IPS-15b (cell line): Measurements from ENCODE around the gene TRIO.

Experiments used
- H3K27me3 ChIP-seq: one replicate; pipeline ENCODE4 v1.6.1; 2013; ENCODE audit warnings: low read length; ENCODE audit not compliant: control insufficient read depth, insufficient read depth
- H3K36me3 ChIP-seq: one replicate; pipeline ENCODE4 v1.6.1; 2013; ENCODE audit warnings: low read length; ENCODE audit not compliant: control insufficient read depth, insufficient read depth
- H3K4me1 ChIP-seq: one replicate; pipeline ENCODE4 v1.6.1; 2013; ENCODE audit warnings: mild to moderate bottlenecking, low read length; ENCODE audit not compliant: control insufficient read depth, insufficient read depth
- H3K4me3 ChIP-seq: one replicate; pipeline ENCODE4 v1.5.1; 2013; ENCODE audit warnings: low read depth, low read length
- H3K9ac ChIP-seq: one replicate; pipeline ENCODE4 v1.6.1; 2013; ENCODE audit warnings: low read depth, mild to moderate bottlenecking, low read length
- H3K9me3 ChIP-seq: one replicate; pipeline ENCODE4 v1.6.1; 2013; ENCODE audit warnings: mild to moderate bottlenecking, low read length; ENCODE audit not compliant: control insufficient read depth, insufficient read depth

TRIO gene

DNA sequence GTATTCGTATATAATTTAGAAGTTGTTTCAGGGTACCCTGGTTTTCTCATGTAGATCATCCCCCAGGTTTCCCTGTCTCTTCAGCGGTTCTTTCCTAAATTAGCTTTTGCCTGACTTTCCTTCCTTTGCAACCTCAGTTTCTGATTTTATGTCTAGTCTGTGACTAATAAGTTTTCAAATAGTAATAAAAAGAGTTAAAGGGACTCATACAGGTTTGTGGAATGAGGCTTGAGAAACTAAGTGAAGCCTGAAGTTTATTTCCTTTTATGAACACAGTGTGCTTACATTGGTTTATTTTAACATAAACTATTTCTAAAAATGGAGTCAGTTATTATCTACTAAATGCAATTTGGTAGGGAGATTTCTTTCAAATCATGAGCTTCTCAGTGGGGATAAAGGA, 96.8 kb downstream of the TRIO start:
- Histone ChIP-seq H3K9ac (peak overlapping the region; percentile 18), H3K27me3 (no peaks in the 10 kb centered on the region), H3K36me3 (no peaks in the 10 kb centered on the region), H3K9me3 (no peaks in the 10 kb centered on the region), H3K4me1 (peaks cover 34% of the 10 kb centered on the region), H3K4me3 (no peak overlapping the region)

DNA sequence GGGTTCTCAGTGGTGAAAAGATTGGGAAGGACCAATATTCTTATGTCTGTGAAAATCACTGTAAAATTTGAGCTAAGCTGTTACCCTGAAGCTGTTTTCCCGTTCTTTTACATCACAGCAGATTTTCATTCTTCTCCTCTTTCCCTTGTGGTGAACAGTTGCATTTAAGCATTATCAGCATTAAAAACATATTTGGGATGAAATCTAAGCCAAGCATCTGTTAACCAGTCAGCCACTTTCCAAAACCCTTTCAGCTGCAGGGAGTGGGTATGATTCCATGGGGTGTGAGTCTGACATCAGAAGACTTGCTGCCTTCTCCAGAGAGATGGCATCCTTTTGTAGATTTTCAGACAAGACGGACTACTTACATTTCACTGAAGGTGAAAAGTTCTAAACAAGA, 97.2 kb downstream of the TRIO start:
- H3K27me3 ChIP-seq, result no peaks in the 10 kb centered on the region
- peaks cover 34% of the 10 kb centered on the region for H3K4me1 ChIP-seq
- H3K36me3 ChIP-seq, result no peaks in the 10 kb centered on the region
- H3K4me3 ChIP-seq, result no peak overlapping the region
- H3K9ac ChIP-seq, result no peak overlapping the region
- no peaks in the 10 kb centered on the region for H3K9me3 ChIP-seq

DNA sequence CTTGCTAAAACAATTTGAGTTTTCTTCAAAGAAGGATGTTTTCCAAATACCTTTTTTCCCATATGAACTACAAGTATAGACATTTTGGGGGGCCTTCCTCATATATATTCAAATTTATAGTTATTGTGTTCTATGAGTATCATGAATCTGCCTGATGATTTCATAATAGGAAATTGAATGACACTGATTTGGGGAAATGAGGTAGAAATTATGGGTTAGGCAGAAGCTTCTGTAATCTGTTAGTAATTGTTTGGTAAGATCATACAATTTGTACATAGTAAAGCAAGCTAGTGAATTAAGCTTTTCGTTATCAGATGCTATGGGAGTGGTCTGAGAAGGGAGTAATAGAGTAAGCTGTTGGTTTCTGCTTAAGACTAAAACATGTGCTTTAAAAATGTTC, 98.0 kb downstream of the TRIO start:
- Histone ChIP-seq H3K9ac (no peak overlapping the region), H3K4me1 (peaks cover 36% of the 10 kb centered on the region), H3K9me3 (no peaks in the 10 kb centered on the region), H3K27me3 (no peaks in the 10 kb centered on the region), H3K36me3 (no peaks in the 10 kb centered on the region), H3K4me3 (no peak overlapping the region)

DNA sequence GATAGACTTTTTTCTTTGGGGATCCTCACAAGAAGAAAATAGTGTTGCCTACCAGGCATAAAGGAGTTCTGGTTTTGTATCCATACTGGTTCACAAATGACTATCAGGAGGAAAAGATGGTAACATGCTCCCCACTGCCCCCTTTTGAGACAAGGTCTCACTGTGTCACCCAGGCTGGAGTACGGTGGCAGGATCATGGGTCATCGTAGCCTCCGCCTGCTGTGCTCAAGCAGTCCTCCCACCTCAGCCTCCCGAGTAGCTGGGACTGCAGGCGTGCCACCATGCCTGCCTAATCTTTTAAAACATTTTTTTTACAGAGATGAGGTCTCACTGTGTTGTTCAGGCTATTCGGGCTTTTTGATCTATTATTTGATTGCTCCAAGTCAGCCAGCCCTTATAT, 99.3 kb downstream of the TRIO start:
- H3K4me1 ChIP-seq, result peaks cover 40% of the 10 kb centered on the region
- no peaks in the 10 kb centered on the region for H3K36me3 ChIP-seq
- H3K9me3 ChIP-seq, result no peaks in the 10 kb centered on the region
- H3K9ac ChIP-seq, result no peak overlapping the region
- H3K27me3 ChIP-seq, result no peaks in the 10 kb centered on the region
- no peak overlapping the region for H3K4me3 ChIP-seq

DNA sequence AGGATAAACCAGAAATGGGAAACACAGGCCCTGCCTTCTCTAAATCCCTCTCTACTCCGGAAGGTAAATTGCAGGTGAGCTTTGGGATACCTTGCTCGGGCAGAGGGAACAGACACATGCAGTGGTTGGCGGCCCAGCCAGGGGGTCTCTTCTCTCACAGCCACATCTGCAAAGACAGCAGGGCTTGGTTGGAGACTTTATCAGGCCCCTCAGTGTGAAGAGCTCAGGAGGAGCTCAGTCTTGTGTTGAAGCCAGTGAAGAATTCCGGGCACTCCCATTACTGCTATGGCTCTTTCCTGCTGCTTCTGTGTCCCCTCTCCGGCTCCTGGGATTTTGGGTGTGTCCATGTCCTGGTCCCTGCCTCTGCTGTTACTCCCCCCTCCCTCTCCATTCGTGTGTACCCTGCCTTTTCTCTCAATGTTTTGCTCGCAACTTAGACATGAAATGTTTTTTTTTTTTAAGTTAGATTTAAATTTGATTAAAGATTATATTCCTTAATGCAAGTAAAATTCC, 99.8 kb downstream of the TRIO start:
- H3K27me3 ChIP-seq, result no peaks in the 10 kb centered on the region
- H3K9me3 ChIP-seq, result no peaks in the 10 kb centered on the region
- no peak overlapping the region for H3K4me3 ChIP-seq
- peaks cover 35% of the 10 kb centered on the region for H3K4me1 ChIP-seq
- no peak overlapping the region for H3K9ac ChIP-seq
- H3K36me3 ChIP-seq, result no peaks in the 10 kb centered on the region

DNA sequence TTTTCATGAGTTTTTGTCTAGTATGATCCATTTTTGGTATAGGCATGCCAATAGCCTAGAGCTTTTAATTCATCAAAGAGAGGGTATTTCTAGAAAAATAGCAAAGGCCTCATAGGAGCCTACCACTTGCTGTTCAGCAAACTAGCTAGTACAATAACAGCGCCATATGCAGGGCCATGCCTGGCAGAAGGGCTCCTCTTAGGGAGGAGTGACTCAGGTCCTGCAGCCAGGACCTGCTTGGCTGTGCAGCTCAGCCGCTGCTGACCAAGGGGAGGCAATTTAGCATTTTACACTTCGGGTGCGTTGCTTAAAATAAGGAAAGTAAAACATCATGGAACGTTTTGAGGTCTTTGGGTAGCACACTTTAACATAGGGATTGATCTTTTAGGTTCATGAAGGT, 100.6 kb downstream of the TRIO start:
- H3K27me3 ChIP-seq, result no peaks in the 10 kb centered on the region
- no peaks in the 10 kb centered on the region for H3K9me3 ChIP-seq
- no peaks in the 10 kb centered on the region for H3K36me3 ChIP-seq
- H3K9ac ChIP-seq, result no peak overlapping the region
- no peak overlapping the region for H3K4me3 ChIP-seq
- H3K4me1 ChIP-seq, result peaks cover 30% of the 10 kb centered on the region

DNA sequence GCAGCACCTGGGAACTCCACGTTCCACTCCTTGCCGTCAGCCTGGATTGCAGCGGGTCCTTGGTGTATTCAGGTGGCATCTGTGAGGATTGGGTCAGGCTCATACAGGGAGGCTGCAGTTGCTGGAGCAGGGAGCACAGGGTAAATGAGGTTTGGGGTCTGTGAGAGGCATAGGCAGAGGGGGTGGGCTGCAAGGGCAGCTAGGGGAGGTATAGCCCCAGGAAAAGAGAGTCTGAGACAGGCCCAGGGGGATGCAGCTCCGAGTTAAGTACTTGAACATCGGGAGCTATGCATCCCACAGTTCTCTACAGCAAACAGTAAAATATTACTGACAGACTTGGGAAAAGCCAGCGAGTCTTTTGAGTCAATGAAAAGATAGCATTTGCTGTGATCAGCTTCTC, 101.6 kb downstream of the TRIO start:
- Histone ChIP-seq H3K4me3 (no peak overlapping the region), H3K9ac (no peak overlapping the region), H3K36me3 (no peaks in the 10 kb centered on the region), H3K27me3 (no peaks in the 10 kb centered on the region), H3K4me1 (peaks cover 24% of the 10 kb centered on the region), H3K9me3 (no peaks in the 10 kb centered on the region)

DNA sequence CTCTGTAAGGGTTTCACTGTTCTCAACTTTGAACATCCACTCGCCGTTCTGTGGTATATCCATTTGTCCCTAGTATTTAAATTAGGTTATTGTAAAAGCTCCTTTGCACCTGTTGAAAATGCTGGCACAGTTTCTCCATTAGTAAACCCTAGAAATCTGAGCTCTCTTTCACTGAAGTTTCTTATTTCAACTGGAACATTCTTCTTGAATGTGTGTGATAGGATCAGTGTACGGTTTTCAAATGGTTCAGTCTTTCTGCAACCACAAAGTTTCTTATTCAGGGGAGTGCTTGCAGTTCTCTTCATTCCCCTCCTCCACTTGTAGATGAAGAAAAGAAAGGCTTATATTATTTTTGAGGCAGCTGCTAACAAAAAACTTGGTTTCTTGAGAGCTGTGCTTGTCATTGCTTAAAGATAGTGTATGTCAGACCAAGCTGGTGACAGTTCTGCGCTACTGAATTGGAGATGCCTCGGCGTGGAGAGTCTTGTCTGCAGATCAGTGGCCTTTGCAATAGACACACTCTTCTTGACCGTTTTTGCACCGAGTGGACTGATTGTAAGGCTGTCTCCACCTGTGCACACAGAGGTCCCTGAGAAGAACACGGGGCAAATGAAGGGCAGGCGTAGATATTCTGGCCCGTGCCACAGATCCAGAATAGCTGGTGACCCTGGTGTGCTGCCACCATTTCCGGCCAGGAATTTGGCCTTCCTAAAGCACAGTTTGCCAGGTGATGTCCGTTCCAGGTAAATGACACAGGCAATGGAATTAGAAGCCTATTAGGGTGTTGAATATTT, 102.2 kb downstream of the TRIO start:
- Histone ChIP-seq H3K36me3 (no peaks in the 10 kb centered on the region), H3K4me3 (no peak overlapping the region), H3K9me3 (no peaks in the 10 kb centered on the region), H3K27me3 (no peaks in the 10 kb centered on the region), H3K9ac (no peak overlapping the region), H3K4me1 (peaks cover 24% of the 10 kb centered on the region)

DNA sequence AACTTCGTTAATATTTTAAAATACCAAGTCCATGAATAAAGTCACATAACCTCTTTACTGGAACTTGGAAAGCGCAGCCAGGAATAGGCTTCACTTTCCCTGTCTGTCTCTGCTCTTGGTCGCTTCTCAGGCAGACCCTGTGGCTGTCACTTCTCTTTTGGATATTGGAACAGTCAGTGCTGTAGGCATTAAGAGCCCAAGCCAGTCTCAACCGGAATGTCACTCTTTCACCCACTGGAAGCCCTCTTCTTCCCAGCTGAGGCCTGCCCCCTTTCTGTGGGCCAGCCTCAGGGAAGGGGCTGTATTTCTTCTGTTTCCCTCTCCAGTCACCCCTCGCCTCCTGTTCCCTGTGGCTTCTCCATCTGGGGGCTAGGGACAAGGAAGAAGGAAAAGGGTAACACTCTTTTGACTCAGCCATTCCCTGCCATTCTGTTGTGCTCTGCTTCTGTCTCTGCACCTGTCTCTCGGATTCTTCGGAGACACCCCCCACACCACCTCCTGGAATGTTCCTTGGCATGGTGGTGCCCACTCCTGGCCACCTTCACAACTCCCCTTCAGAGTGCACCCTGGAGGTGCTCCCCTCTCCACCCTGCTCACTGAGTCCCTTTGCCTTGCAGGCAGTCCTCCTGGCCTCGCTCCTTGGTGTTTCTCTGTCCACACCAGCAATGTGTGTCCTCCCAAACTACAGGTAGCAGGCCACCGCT, 103.4 kb downstream of the TRIO start:
- no peaks in the 10 kb centered on the region for H3K36me3 ChIP-seq
- H3K9ac ChIP-seq, result peak overlapping the region; percentile 18
- no peaks in the 10 kb centered on the region for H3K9me3 ChIP-seq
- H3K4me1 ChIP-seq, result peaks cover 27% of the 10 kb centered on the region
- no peak overlapping the region for H3K4me3 ChIP-seq
- no peaks in the 10 kb centered on the region for H3K27me3 ChIP-seq

DNA sequence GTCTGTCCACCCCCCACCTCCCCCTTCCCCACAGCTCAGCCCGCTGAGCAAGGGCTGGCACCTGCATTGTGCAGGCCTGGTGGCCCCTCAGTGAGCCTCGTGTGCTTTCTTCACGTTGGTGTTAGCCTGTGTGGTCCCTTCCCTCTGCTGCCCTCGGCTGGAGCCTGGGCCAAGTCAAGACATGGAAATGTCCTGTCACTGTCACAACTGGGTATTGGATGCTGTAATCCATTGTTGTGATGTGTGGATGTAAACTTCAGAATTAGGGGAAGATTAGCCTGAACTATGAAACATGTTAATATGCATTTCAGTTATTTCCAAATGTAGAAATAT, 103.9 kb downstream of the TRIO start:
- Histone ChIP-seq H3K4me1 (peaks cover 27% of the 10 kb centered on the region), H3K9me3 (no peaks in the 10 kb centered on the region), H3K4me3 (no peak overlapping the region), H3K27me3 (no peaks in the 10 kb centered on the region), H3K9ac (peak overlapping the region; percentile 18), H3K36me3 (no peaks in the 10 kb centered on the region)

DNA sequence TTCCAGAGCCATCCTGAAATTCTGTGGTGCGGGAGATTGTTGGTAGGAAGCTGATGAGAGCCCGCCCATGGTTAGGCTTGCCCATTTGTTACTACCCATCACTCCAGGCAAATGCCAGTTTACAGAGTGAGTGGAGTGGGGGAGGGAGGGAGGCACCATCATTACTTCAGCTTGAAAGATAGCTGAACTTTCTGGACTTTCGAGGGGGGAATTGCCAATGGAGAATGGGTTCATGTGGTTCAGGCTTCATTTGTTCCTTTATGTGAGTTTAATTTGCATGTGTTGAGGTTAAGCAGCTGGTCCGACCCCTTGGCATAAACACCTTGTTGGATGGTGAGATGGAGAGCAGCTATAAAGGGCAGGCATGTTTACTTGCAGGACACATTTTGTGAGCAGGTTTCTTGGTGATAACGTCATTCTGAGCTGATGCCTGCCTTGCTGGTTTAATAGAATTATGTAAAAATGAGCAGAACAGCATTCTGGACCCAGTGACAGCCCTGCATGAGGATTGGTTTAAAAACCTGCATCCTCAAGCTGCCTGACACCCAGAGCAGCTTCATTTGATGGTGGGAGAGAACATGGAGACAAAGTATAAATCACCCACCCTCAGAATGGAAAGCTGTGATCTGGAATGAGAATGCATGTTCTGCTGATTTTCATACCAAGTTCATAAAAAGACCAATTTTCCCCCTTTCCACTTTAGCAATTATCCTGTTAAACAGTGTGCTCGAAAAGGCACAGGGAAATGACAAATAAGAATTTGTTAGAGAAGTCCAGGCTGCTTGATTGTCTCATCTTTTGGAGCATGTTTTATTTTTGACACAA, 106.3 kb downstream of the TRIO start:
- H3K9me3 ChIP-seq, result no peaks in the 10 kb centered on the region
- H3K36me3 ChIP-seq, result no peaks in the 10 kb centered on the region
- peaks cover 25% of the 10 kb centered on the region for H3K4me1 ChIP-seq
- H3K4me3 ChIP-seq, result no peak overlapping the region
- H3K27me3 ChIP-seq, result no peaks in the 10 kb centered on the region
- H3K9ac ChIP-seq, result no peak overlapping the region
